Neural cell (in vitro differentiated cells): ENCODE measurements around the gene PGM1. TPM values are rescaled to one million over a fixed set of nuclear protein-coding genes. Genes with fewer than 3 reads are reported as not detected.
"Not testable (repeated sequence)": the region's sequence is repeated elsewhere in the genome, so short reads cannot be mapped to it uniquely, and the experiment has no call there.

Experiments used
- H2AFZ ChIP-seq: fragments of 200-600, 300-800 bp; sonication (generic), shearing (Covaris generic); 2 replicates; pipeline ENCODE4 v1.6.0; 2014; ENCODE audit warnings: low read depth, mild to moderate bottlenecking, antibody characterized with exemption, low read length, moderate library complexity
- H3F3A ChIP-seq: fragments of 200-600 bp; shearing (Covaris generic); 2 replicates; pipeline ENCODE4 v1.6.1; 2016; ENCODE audit warnings: mild to moderate bottlenecking, moderate library complexity, mixed read lengths, antibody characterized with exemption, low read length; ENCODE audit not compliant: insufficient read depth, poor library complexity, severe bottlenecking
- H3K27ac ChIP-seq: fragments of 200-600, 300-800 bp; sonication (generic), shearing (Covaris generic); 2 replicates; pipeline ENCODE4 v1.5.1; 2014; ENCODE audit warnings: mild to moderate bottlenecking, low read length, moderate library complexity
- H3K27me3 ChIP-seq: fragments of 300-800, 200-600 bp; sonication (generic), shearing (Covaris generic); 2 replicates; pipeline ENCODE4 v1.6.0; 2014; ENCODE audit warnings: mild to moderate bottlenecking, low read depth, low read length, moderate library complexity; ENCODE audit not compliant: insufficient read depth
- H3K36me3 ChIP-seq: fragments of 300-800, 200-600 bp; sonication (generic), shearing (Covaris generic); 2 replicates; pipeline ENCODE4 v1.5.1; 2014; ENCODE audit warnings: mild to moderate bottlenecking, antibody characterized with exemption, low read length, moderate library complexity; ENCODE audit not compliant: insufficient read depth
- H3K4me2 ChIP-seq: fragments of 300-800, 200-600 bp; sonication (generic), shearing (Covaris generic); 2 replicates; pipeline ENCODE4 v1.6.0; 2014; ENCODE audit warnings: mild to moderate bottlenecking, low read length
- H3K4me3 ChIP-seq: fragments of 300-800, 200-600 bp; sonication (generic), shearing (Covaris generic); 2 replicates; pipeline ENCODE4 v1.5.1; 2014; ENCODE audit warnings: mild to moderate bottlenecking, low read length, moderate library complexity
- H3K79me2 ChIP-seq: fragments of 200-600 bp; shearing (Covaris generic); replicated peaks from 2 replicates; pipeline ENCODE4 v1.6.0; 2014; ENCODE audit warnings: mild to moderate bottlenecking, low read length, moderate library complexity; ENCODE audit not compliant: insufficient read depth
- H3K9ac ChIP-seq: fragments of 300-800, 200-600 bp; sonication (generic), shearing (Covaris generic); 2 replicates; pipeline ENCODE4 v1.6.1; 2016; ENCODE audit warnings: mild to moderate bottlenecking, low read length, mixed read lengths
- H3K9me2 ChIP-seq: fragments of 200-600 bp; shearing (Covaris generic); 2 replicates; pipeline ENCODE4 v1.6.1; 2016; ENCODE audit warnings: mild to moderate bottlenecking, low read length, mixed read lengths; ENCODE audit not compliant: insufficient read depth
- H3K9me3 ChIP-seq: fragments of 200-600, 300-800 bp; sonication (generic), shearing (Covaris generic); 2 replicates; pipeline ENCODE4 v1.6.1; 2016; ENCODE audit warnings: mild to moderate bottlenecking, mixed run types, low read length, moderate library complexity, mixed read lengths
- H4K20me1 ChIP-seq: fragments of 200-600 bp; shearing (Covaris generic); 2 replicates; pipeline ENCODE4 v1.6.1; 2016; ENCODE audit warnings: mild to moderate bottlenecking, mixed run types; ENCODE audit not compliant: insufficient read depth
- CTCF ChIP-seq: fragments of 450-650 bp; IDR thresholded peaks from 2 replicates; pipeline ENCODE4 v1.5.1; 2014; ENCODE audit warnings: antibody characterized with exemption, mild to moderate bottlenecking, moderate library complexity; ENCODE audit not compliant: poor library complexity, severe bottlenecking
- EZH2 ChIP-seq: fragments of 200-600, 300-800 bp; shearing (Covaris generic), sonication (generic); IDR thresholded peaks from 2 replicates; pipeline ENCODE4 v1.6.1; 2014; ENCODE audit warnings: antibody characterized with exemption, low read length, borderline replicate concordance, mild to moderate bottlenecking; ENCODE audit not compliant: insufficient read depth, poor library complexity, severe bottlenecking
- MXI1 ChIP-seq: fragments of 450-650 bp; conservative IDR thresholded peaks from 2 replicates; pipeline ENCODE4 v1.6.1; 2014; ENCODE audit warnings: antibody characterized with exemption, mild to moderate bottlenecking; ENCODE audit not compliant: poor library complexity, severe bottlenecking
- POLR2AphosphoS5 ChIP-seq: IDR thresholded peaks from 2 replicates; pipeline ENCODE4 v1.6.1; 2012
- RAD21 ChIP-seq: fragments of 450-650 bp; conservative IDR thresholded peaks from 2 replicates; pipeline ENCODE4 v1.6.1; 2014; ENCODE audit warnings: antibody characterized with exemption, mild to moderate bottlenecking, moderate library complexity
- REST ChIP-seq: IDR thresholded peaks from 2 replicates; pipeline ENCODE4 v1.6.1; 2012; ENCODE audit warnings: borderline replicate concordance
- SMC3 ChIP-seq: fragments of 450-650 bp; conservative IDR thresholded peaks from 2 replicates; pipeline ENCODE4 v1.6.1; 2014; ENCODE audit warnings: antibody characterized with exemption, mild to moderate bottlenecking, moderate library complexity; ENCODE audit not compliant: poor library complexity
- TAF1 ChIP-seq: IDR thresholded peaks from 2 replicates; pipeline ENCODE4 v1.6.1; 2012; ENCODE audit warnings: low read depth
- polyA plus RNA-seq: library from polyadenylated mRNA; depleted of rRNA; stranded (reverse); fragments of >200 nt; gene quantifications from 2 replicates; pipeline ENCODE4 v1.2.3, GENCODE V29; 2014

PGM1 gene
- polyA plus RNA-seq, 1 donor from 2014 or later = 2.9 TPM

GRCh38 chr1:63575340-63575826, 17.8 kb upstream of the PGM1 start:
- Histone ChIP-seq H3K9ac (no peak overlapping the region), H3K36me3 (peaks cover 5% of the 10 kb centered on the region), H3K9me2 (no peaks in the 10 kb centered on the region), H2AFZ (no peak overlapping the region), H3K4me2 (no peak overlapping the region), H4K20me1 (no peaks in the 10 kb centered on the region), H3K4me3 (no peak overlapping the region), H3F3A (no peaks in the 10 kb centered on the region), H3K9me3 (no peaks in the 10 kb centered on the region), H3K79me2 (no peaks in the 10 kb centered on the region), H3K27me3 (no peaks in the 10 kb centered on the region), H3K27ac (no peak overlapping the region)
- TF ChIP-seq CTCF (peak; percentile 56), RAD21 (no peak), REST (no peak), SMC3 (no peak), POLR2AphosphoS5 (no peak), EZH2 (no peak), TAF1 (no peak)

GRCh38 chr1:63586326-63586725, 6.9 kb upstream of the PGM1 start:
- H3K36me3 ChIP-seq, H3K4me3 ChIP-seq, H3K9me2 ChIP-seq: not testable (repeated sequence)

GRCh38 chr1:63590166-63590560, 3.0 kb upstream of the PGM1 start:
- Histone ChIP-seq H3K4me2 (no peak overlapping the region), H3K4me3 (no peak overlapping the region), H3K27ac (no peak overlapping the region), H2AFZ (no peak overlapping the region), H3K9me3 (no peaks in the 10 kb centered on the region), H3K27me3 (peaks cover 2% of the 10 kb centered on the region), H3K9me2 (no peaks in the 10 kb centered on the region), H3K9ac (no peak overlapping the region), H4K20me1 (no peaks in the 10 kb centered on the region), H3F3A (no peaks in the 10 kb centered on the region), H3K36me3 (no peaks in the 10 kb centered on the region), H3K79me2 (no peaks in the 10 kb centered on the region)
- TF ChIP-seq MXI1 (no peak), TAF1 (no peak), CTCF (no peak)

More at GRCh38 chr1:63586326-63586725, 6.9 kb upstream of the PGM1 start:
- not testable (repeated sequence) for H4K20me1 ChIP-seq, H3K9me3 ChIP-seq, H3K79me2 ChIP-seq, H3K4me2 ChIP-seq, H3K27ac ChIP-seq, H3K9ac ChIP-seq, H3F3A ChIP-seq, H2AFZ ChIP-seq, H3K27me3 ChIP-seq
